CD4-positive, alpha-beta T cell treated with Interleukin-6 at 100 ng/mL for 8 hours (primary cell): Measurements from ENCODE around the gene ANTXR2.
"Not testable (repeated sequence)": the region's sequence is repeated elsewhere in the genome, so short reads cannot be mapped to it uniquely, and the experiment has no call there.

Experiments used
- DNase-seq: peaks from one replicate; pipeline ENCODE4 v3.0.0-alpha.2; 2020; ENCODE audit warnings: mixed read lengths, low spot score

ANTXR2 gene

GRCh38 chr4:79915246-79915645, 157.8 kb downstream of the ANTXR2 start:
- DNase-seq: no peak

- DNase-seq: no peak
Observed at GRCh38 chr4:79913581-79913980, 159.4 kb downstream of the ANTXR2 start.

GRCh38 chr4:79907001-79907400, 166.0 kb downstream of the ANTXR2 start:
- no peak for DNase-seq

- no peak for DNase-seq
Observed at GRCh38 chr4:79906303-79906702, 166.7 kb downstream of the ANTXR2 start.

GRCh38 chr4:79905212-79905611, 167.8 kb downstream of the ANTXR2 start:
- no peak for DNase-seq

- DNase-seq: no peak
Observed at GRCh38 chr4:79904331-79904730, 168.7 kb downstream of the ANTXR2 start.

- DNase-seq: no peak
Observed at GRCh38 chr4:79900182-79900581, 172.8 kb downstream of the ANTXR2 start.

GRCh38 chr4:79899481-79899880, 173.5 kb downstream of the ANTXR2 start:
- DNase-seq: no peak

GRCh38 chr4:79898055-79898454, 175.0 kb downstream of the ANTXR2 start:
- no peak for DNase-seq

- DNase-seq: no peak
Observed at GRCh38 chr4:79897174-79897573, 175.9 kb downstream of the ANTXR2 start.

- no peak for DNase-seq
Observed at GRCh38 chr4:79893456-79893855, 179.6 kb downstream of the ANTXR2 start.

- DNase-seq: not testable (repeated sequence)
Observed at GRCh38 chr4:79889026-79889425, 184.0 kb downstream of the ANTXR2 start.

GRCh38 chr4:79886557-79886956, 186.5 kb downstream of the ANTXR2 start:
- DNase-seq: no peak

- DNase-seq: no peak
Observed at GRCh38 chr4:79886021-79886420, 187.0 kb downstream of the ANTXR2 start.

- DNase-seq: no peak
Observed at GRCh38 chr4:79883290-79883689, 189.7 kb downstream of the ANTXR2 start.

- DNase-seq: no peak
Observed at GRCh38 chr4:79882806-79883205, 190.2 kb downstream of the ANTXR2 start.

GRCh38 chr4:79881407-79881806, 191.6 kb downstream of the ANTXR2 start:
- no peak for DNase-seq

GRCh38 chr4:79877511-79877910, 195.5 kb downstream of the ANTXR2 start:
- no peak for DNase-seq

GRCh38 chr4:79875344-79875899, 197.6 kb downstream of the ANTXR2 start:
- no peak for DNase-seq

GRCh38 chr4:79874197-79874596, 198.8 kb downstream of the ANTXR2 start:
- no peak for DNase-seq

- no peak for DNase-seq
Observed at GRCh38 chr4:79872738-79873137, 200.3 kb downstream of the ANTXR2 start.

- DNase-seq: no peak
Observed at GRCh38 chr4:79871961-79872360, 201.1 kb downstream of the ANTXR2 start.

- no peak for DNase-seq
Observed at GRCh38 chr4:79869597-79870237, 203.3 kb downstream of the ANTXR2 start.

GRCh38 chr4:79865201-79865597, 207.8 kb downstream of the ANTXR2 start:
- no peak for DNase-seq
